GDM1 (cell line): ENCODE data around the gene GRM5.

ENCODE experiments used
- DNase-seq: peaks from one replicate; lab custom pipeline; 2025; lab: John Stamatoyannopoulos, UW

Gene GRM5

DNA sequence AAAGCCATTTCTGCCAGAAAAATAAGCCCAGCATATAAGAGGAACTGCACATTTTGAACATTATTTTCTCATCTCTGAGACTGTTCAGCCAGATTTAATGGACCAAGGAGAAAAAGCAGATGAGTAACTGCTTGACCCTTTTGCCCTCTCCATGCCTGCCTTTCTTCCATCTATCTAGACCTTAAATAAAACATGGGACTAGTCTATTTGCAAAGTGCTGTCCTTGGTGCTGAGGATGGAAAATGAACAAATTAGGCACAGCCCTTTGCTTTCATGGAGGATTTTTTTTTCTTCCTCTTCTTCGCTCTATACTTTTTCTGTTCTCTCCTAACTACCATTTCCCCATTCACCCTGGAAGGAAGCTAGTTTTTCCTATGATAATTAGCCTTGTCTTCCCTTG lies 361.3 kb downstream of the GRM5 start:
- no peak for DNase-seq

GRCh38 chr11:88701816-88702215 lies 364.0 kb downstream of the GRM5 start:
- no peak for DNase-seq

- DNase-seq = no peak
Observed at GRCh38 chr11:88697139-88697538, 368.6 kb downstream of the GRM5 start.

- DNase-seq = no peak
Observed at GRCh38 chr11:88695689-88696414, 369.9 kb downstream of the GRM5 start.

GRCh38 chr11:88692306-88693086 lies 373.3 kb downstream of the GRM5 start:
- DNase-seq = no peak

- DNase-seq = no peak
Observed at GRCh38 chr11:88689548-88690240, 376.1 kb downstream of the GRM5 start.

DNA sequence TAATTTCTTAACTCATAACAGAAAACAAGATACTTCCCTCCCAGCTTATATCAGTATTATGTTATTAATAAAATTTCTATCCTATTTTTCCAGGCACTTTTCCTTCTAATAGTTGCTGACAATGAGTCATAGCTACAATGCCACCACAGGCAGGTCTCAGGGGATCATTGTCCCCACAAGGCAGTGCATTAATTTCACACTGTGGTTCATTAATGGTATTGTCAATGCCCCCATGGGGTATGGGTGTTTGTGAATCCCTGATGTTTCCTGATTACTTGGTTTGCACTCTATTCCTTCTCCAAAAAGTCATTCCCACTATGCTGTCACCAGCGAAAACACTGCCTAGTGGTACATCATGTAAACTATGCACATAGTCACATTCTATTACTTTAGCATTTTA lies 382.8 kb downstream of the GRM5 start:
- DNase-seq = no peak

- no peak for DNase-seq
Observed at GRCh38 chr11:88680806-88681205, 385.0 kb downstream of the GRM5 start.

DNA sequence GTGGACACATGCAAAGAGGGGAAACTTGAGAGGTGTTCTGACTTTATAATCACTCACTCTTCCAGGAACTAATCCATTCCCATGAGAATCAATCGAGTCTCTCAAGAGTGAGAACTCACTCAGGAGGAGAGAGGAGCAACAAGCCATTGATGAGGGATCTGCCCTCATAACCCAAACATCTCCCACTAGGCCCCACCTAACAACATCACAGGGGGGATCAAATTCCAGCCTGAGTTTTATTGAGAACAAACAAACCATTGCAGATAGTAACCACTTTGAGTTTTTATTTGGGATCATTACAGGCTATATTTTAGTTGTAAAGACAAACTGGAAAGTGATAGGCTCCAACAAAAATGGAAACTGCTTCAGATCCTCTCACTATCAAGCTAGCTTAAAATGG lies 399.4 kb downstream of the GRM5 start:
- DNase-seq = no peak

GRCh38 chr11:88657076-88657738 lies 408.6 kb downstream of the GRM5 start:
- no peak for DNase-seq

DNA sequence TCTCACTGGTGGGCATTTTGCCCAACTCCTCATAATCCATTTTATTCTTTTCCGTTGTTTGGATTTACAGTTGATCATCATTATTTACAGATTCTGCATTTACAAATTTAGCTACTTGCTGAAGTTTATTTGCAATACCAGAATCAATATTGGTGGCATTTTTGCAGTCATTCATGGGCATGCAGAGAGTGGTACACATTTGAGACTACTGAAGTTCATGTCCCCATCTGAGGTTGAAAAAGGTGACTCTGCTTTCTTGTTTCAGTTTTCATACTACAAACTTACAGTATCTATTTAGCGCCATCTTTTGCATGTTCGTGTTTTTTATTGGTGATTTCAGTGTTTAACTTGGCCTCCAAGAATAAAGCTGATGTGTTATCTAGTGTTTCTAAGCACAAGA lies 409.5 kb downstream of the GRM5 start:
- no peak for DNase-seq

DNA sequence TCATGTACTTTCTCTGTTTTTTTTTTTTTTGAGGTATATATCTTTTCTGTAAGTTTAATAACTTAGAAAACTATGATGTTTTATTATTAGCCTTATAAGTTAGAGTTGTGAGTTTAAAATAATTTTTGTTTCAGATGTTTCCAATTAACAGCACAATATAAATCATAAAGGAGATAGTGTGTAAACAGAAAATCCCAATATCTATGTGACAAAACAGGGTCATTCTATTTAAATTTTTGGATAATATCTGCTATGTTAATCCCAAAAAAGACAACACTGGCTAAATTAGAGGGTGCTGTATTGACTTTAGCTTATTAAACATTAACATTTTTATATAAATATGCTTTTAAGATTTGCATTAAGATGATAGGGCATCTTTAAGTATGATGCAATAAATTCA lies 410.1 kb downstream of the GRM5 start:
- no peak for DNase-seq

DNA sequence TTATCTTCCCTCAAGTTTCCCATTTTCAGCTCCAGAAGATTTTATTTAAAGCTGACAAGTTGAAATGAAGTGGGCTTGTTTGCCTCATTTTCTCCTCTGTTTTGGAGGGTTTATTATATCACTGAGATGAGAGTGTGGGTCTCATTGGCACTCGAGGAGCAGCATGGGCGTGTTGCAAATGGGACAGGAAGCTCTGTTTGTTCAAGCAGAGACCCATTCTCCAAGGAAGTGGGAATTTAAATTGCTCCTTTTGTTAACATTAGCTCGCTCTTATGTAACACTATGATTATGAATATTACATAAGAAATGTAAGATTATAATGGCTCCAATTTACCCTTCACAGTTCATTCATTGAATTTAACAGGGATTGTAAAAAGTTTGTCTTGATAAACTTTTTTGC lies 410.6 kb downstream of the GRM5 start:
- no peak for DNase-seq

GRCh38 chr11:88651556-88651955 lies 414.2 kb downstream of the GRM5 start:
- DNase-seq = no peak

DNA sequence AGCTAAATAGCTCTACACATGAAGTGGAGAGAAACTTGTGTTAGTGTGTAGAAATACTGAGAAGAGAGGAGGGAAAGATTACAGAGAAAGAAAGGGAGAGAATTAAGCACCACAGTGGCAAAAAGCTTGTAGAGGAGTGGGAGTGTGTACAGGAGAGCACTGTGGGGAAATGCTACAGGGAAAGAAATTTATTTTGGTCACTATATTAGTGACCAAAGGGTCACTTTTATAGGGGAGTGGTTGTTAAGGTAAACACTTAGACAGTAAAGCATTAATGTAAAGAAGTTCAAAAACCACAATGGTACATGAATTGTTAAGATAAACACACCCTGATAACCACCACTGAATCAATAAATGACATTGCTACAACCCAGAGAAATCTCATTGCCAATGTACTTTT lies 421.1 kb downstream of the GRM5 start:
- DNase-seq = no peak

DNA sequence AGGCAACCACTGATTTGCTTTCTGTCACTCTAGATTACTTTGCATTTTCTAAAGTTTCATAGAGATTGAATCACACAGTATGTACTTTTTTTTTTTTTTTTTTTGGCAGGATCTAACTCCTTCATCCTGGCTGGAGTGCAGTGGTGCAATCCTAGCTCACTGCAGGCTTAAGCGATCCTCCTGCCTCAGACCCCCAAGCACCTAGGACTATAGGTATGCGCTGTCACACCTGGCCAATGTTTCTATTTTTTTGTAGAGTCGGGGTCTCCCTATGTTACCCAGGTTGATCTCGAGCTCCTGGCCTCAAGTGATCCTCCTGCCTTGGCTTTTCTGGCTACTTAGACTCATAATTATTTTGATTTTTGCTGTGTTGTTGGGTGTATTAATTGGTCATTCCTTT lies 433.6 kb downstream of the GRM5 start:
- DNase-seq = no peak

- DNase-seq = no peak
Observed at GRCh38 chr11:88631497-88631896, 434.3 kb downstream of the GRM5 start.

- no peak for DNase-seq
Observed at GRCh38 chr11:88629496-88629895, 436.3 kb downstream of the GRM5 start.

- no peak for DNase-seq
Observed at GRCh38 chr11:88626216-88626615, 439.6 kb downstream of the GRM5 start.

DNA sequence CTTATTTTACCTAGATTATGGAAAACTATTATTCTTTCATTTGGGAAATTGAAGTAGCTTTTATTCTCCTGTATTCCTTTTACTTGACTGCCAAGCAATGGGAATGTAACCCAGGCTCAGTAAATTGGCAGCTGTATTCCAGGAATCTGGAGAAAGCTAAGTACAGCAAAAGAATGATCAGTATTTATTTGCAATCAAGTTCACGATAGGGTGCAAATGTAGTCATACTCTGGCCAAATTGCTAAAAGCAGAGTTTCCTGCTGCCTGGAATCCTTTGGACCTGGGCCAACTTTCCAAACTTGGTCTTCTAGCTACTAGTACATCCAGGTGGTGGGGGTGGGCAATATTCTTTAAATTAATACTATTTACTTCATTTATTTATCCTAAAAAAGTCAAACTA lies 442.3 kb downstream of the GRM5 start:
- DNase-seq = no peak

DNA sequence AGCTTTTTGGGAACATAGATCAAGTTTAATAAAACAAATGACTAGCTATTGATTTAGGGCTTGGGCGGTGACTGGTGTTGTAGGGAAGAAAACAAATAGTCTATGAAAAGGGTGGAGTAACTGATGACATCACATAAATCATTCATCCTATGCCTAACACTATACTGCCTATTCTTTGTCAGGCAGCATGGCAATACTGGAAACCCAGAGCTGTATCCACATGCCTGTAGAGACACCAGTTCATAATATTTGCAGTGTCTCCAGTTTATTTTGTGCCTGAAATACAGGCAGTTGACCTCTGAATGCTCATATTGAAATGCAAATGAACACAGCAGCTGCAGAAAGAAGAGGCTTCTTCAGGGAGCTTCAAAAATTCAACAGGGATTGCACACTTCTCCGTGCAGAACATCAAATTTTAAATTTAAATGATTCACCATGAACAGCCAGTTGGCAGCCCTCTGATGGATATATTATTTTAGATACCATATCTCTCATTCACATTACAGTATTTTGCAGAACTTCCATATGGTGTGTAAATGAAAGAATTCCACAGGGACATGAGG lies 445.1 kb downstream of the GRM5 start:
- no peak for DNase-seq
